ENCODE data around the gene PLA2R1. TPM values are rescaled to one million over a fixed set of nuclear protein-coding genes. Genes with fewer than 3 reads are reported as not detected.

Gene PLA2R1
- total RNA-seq, 1 donor = not detected

DNA sequence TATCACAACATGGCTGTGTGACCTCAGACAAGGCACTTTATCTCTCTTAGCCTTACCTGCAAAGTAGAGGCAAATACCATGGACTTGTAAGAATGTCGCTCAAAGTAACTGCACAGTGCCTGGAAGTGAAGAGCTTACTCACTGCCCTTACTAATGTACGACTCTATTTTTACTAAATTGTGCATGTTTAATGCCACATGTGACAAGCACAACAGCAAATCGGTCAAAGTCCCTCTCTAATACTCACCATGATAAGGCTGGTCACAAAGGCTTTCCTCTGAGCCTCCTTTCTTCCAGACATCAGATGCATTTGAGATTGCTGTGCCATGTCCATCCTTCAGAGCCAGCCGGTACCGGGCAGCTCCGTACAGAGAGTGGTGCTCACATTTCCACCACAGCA lies 164.0 kb downstream of the PLA2R1 start:
- Histone ChIP-seq H3K27me3 (ENCODE audit: insufficient read depth, low read length) (no peaks in the 10 kb centered on the region), H3K9me3 (ENCODE audit: low read depth, low read length) (no peaks in the 10 kb centered on the region), H3K4me1 (ENCODE audit: insufficient read depth, low read length) (peaks cover 16% of the 10 kb centered on the region), H3K4me3 (ENCODE audit: low read length) (no peak overlapping the region)

DNA sequence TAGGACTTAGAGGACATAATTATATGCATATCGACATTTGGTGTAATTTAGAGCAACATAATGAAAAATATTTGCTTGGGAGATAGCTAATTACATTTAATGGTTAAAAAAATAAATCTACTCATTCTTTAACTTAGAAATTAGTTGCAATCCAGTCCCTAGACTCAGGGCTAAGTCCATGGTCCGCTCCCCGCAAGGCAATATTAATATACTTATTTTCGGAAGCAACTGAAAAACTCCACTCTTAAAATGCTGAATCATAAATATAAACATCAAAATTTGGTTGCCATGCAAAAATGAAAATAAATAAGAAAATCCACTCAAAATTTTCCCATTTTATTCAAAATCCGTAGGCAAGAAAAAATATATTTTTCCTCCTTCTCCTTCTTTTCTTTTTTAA lies 164.7 kb downstream of the PLA2R1 start:
- H3K27me3 ChIP-seq (ENCODE audit: insufficient read depth, low read length) = no peaks in the 10 kb centered on the region
- no peaks in the 10 kb centered on the region for H3K9me3 ChIP-seq (ENCODE audit: low read depth, low read length)
- H3K4me1 ChIP-seq (ENCODE audit: insufficient read depth, low read length) = peaks cover 16% of the 10 kb centered on the region
- no peak overlapping the region for H3K4me3 ChIP-seq (ENCODE audit: low read length)

DNA sequence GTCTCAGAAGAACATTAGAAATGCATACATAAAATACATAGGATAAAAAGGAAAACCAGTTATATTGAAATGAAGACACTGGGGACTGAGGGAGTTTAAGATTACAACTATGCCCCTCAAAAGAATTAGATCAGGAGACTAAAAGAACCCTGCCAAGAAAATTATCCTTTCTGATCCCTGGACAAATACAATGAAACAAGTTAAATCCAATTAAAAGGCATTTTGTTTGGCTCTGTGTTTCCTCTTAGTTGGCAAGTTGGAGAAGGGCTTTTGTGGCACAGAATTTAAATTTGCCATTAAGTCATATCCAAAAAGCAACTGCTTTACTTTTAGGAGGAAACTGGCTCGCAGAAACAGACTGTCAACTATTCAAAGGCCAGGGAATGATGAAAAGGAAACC lies 165.3 kb downstream of the PLA2R1 start:
- Histone ChIP-seq H3K9me3 (ENCODE audit: low read depth, low read length) (no peaks in the 10 kb centered on the region), H3K27me3 (ENCODE audit: insufficient read depth, low read length) (no peaks in the 10 kb centered on the region), H3K4me1 (ENCODE audit: insufficient read depth, low read length) (peaks cover 13% of the 10 kb centered on the region), H3K4me3 (ENCODE audit: low read length) (no peak overlapping the region)

DNA sequence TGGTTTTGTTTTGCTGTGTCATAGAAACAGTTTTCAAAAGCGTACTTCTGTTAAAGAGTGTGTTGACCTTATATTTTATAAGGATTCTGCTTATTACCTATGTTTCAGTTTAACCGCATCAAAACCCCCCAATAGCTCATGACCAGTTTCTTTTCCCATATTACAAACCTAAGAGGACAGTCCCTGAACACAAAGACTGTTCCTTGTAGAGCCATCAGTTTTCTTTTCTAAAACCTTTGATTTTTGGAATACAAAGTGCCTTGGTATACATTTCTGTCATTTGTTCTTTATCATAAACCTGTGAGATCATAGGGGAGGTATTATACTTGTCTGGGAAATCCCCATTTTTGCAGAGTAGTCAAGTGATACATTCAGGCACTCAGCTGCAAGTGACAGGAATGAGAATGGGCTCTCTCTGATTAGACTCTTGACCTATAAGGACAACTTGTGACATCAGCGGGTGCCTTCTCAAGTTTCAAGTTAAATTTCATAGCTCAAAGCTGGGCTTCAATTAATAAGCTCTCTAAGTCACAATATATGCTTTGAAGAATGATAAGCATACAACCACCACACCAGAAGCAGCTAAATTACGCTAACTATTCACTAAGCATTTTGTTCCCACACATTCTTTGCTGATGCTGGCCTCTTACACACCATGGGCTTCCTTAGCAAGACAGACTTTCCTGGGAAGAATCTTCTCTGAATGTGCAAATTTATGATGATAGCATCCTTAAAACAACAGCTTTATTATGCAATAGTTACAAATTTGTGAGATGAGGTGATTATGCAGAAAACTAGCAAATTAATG lies 167.0 kb downstream of the PLA2R1 start:
- Histone ChIP-seq H3K4me3 (ENCODE audit: low read length) (no peak overlapping the region), H3K9me3 (ENCODE audit: low read depth, low read length) (no peaks in the 10 kb centered on the region), H3K4me1 (ENCODE audit: insufficient read depth, low read length) (peaks cover 17% of the 10 kb centered on the region), H3K27me3 (ENCODE audit: insufficient read depth, low read length) (no peaks in the 10 kb centered on the region)

DNA sequence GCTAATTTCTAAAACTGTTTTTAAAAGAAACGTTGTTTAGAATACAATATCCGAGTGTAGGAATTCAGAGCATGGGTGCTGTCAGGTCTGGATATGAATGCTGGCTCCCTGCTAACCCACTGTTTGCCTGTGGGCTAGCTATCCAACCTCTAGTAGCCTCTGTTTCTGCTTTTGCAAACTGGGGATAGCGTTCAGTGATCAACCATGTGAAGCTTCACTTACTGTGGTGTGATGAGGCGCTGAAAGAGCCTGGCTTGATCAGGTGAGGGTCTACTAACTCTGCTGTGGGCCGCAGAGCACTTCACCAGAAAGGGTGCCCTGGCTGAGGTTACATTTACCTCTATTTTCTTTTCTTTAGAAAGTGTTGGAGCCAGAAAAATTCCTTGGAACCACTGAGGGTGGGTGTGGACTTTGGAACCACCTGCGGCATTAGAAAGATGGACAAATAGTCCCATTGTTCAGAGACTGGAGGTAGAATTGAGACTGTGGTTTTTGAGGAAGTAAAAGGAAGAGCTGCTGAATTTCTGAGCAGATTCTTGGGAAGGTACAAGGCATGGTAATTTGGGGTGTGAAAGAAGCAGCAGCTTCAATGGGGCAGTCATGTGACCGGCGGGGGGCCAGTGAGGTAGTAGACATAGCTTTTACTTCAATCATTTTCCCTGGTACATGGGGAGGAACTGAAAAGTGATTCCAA lies 168.1 kb downstream of the PLA2R1 start:
- peaks cover 17% of the 10 kb centered on the region for H3K4me1 ChIP-seq (ENCODE audit: insufficient read depth, low read length)
- H3K4me3 ChIP-seq (ENCODE audit: low read length) = no peak overlapping the region
- no peaks in the 10 kb centered on the region for H3K9me3 ChIP-seq (ENCODE audit: low read depth, low read length)
- H3K27me3 ChIP-seq (ENCODE audit: insufficient read depth, low read length) = no peaks in the 10 kb centered on the region

DNA sequence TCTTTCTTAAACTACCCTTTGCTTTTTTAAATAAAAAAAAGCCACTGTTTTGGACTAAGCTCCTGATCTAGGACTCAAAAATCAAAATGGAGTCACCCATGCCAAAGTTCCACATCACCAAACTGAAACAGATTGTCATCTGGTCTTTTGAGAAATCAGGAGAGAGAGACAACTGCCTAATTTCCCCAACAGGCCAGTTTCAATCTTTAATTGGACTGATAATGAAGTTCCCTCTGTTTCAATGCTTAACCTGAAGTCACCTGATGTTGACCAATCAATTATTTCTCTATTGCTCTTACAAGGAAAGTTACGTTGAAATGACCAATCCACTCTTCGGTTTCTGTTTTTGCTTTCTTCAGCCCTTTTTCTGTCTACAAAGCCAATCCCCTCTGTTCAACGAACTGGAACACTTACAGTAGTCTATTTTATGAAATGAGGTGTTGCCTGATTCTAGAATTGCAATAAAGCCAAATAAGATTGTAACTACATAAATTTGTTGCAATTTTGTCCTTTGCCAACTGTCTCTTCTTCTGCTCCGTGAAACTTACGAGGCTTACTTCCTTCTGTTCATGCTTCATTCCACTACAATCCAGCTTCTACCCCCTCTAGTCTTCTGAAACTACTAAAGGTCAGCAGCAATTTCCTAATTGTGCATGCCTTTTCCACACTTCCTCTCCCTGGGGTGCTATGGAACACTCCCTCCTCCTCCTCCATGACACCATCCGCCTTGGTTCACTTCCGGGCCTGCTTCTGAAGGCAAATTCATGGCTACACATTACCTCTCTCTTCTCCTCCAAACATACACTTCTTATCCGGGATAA lies 169.2 kb downstream of the PLA2R1 start:
- Histone ChIP-seq H3K4me3 (ENCODE audit: low read length) (no peak overlapping the region), H3K27me3 (ENCODE audit: insufficient read depth, low read length) (no peaks in the 10 kb centered on the region), H3K9me3 (ENCODE audit: low read depth, low read length) (no peaks in the 10 kb centered on the region), H3K4me1 (ENCODE audit: insufficient read depth, low read length) (peaks cover 17% of the 10 kb centered on the region)

DNA sequence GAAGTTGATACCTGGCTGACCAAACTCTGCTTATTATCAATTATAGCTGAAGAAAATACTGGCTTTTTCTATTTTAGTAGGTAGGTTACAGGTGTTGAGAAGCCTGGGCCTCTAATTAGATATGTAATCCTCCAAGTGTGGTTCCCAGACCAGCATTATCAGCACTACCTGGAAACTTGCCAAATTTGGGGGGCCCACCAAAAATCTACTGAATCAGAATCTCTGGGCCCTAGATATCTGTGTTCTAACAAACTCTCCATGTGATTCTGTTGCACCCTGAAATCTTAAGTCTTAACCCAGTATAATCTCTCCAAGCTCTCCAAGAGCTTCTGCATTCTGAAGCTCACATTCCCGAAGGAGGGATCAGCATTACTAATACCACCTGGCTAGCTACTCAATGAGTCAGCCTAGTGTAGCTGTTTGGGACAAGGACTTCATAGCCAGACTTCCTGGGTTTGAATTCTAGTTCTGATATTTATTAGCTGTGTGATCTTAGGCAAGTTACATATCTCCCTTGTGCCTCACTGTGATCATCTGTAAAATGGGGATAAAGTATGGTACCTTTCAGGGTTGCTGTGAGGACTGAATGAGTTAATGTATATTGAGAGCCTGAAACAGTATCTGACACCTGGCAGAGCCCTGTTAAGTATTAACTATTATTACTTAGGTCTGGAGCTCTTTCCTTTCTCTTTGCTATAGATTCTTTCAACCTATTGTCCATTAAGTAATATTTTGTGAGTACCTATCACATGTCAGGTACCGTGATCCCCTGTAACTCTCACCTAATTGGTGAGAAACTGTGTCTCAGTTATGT lies 170.3 kb downstream of the PLA2R1 start:
- Histone ChIP-seq H3K9me3 (ENCODE audit: low read depth, low read length) (no peaks in the 10 kb centered on the region), H3K4me1 (ENCODE audit: insufficient read depth, low read length) (peaks cover 17% of the 10 kb centered on the region), H3K4me3 (ENCODE audit: low read length) (no peak overlapping the region), H3K27me3 (ENCODE audit: insufficient read depth, low read length) (no peaks in the 10 kb centered on the region)

DNA sequence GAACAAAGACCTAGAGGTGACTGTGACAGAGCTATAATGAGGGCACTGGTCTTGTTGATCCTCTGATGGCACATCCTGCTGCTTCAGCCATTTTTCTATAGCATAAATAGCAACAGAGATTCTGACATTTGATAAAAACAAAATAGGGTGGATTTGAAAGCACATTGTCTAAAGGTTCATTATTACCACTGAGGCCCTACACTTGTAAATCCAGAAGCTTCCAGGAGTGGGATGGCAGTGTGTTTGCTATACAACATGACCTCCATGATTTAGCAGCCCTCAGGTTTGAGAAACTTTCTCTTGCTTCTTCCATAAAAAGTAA lies 171.2 kb downstream of the PLA2R1 start:
- Histone ChIP-seq H3K4me3 (ENCODE audit: low read length) (no peak overlapping the region), H3K9me3 (ENCODE audit: low read depth, low read length) (no peaks in the 10 kb centered on the region)

DNA sequence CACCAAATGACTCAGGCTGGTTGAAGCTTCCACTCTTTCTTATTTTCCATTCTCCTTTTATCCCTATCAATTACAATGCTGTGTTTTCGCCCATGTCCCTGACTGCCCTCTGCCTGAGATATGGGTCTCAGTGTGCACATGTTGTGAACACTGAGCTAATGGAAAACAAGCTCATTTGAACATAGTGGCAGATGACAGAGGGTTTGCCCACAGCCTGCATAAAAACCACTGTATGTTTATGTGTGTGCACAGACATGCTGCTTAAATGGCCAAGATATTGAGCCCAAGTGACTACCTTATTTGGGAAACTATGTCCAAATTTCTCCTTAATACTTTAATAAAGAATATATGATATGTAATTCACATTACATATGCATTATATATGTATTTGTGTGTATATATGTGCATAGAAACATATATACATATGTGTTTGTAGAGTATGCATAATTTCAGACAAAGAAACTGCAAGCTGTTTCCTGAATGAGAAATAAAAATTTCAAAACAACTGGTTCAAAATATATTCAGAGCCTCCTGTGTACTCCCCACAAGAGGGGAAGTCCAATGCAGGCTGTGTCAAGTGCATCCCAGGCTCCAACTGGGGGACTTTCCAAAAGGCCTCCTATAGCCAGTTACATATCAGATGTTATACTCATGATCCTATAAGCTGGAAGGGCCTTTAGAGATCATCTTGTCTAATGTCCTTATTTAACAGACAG lies 171.7 kb downstream of the PLA2R1 start:
- H3K27me3 ChIP-seq (ENCODE audit: insufficient read depth, low read length) = no peaks in the 10 kb centered on the region
- H3K4me1 ChIP-seq (ENCODE audit: insufficient read depth, low read length) = peaks cover 17% of the 10 kb centered on the region
- H3K9me3 ChIP-seq (ENCODE audit: low read depth, low read length) = no peaks in the 10 kb centered on the region
- H3K4me3 ChIP-seq (ENCODE audit: low read length) = no peak overlapping the region

More for the DNA sequence above, 171.2 kb downstream of the PLA2R1 start:
- Histone ChIP-seq H3K4me1 (ENCODE audit: insufficient read depth, low read length) (peaks cover 17% of the 10 kb centered on the region), H3K27me3 (ENCODE audit: insufficient read depth, low read length) (no peaks in the 10 kb centered on the region)

DNA sequence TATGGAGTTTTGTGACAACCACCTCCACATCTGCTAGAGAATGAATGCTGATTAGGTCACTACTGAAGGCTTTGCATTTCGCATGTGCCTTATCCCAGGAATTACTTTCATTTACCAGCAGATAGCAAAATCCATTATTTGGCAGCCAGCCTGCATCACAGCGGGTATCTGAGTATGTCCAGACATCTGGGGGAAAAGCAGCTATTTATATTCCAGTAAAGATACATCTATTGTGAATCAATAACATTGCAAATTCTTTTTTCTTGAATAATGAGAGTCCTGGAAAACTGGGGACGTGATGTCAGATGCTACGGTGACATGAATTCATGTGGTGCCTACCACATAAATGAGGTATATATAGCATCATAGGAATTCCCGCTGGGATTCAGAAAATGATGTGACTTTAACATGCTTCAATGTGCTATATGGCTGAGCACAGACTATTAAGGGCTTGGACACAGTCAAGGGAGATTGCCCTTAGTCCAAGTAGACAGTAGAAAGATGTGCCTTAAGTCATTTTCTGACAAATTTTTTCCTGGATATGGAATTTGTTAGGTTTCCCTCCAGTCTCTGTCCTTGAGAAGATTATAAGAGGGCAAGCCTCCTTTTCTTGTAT lies 180.2 kb downstream of the PLA2R1 start:
- H3K9me3 ChIP-seq (ENCODE audit: low read depth, low read length) = no peaks in the 10 kb centered on the region
- no peaks in the 10 kb centered on the region for H3K27me3 ChIP-seq (ENCODE audit: insufficient read depth, low read length)
- no peak overlapping the region for H3K4me3 ChIP-seq (ENCODE audit: low read length)
- H3K4me1 ChIP-seq (ENCODE audit: insufficient read depth, low read length) = no peaks in the 10 kb centered on the region

Other genes with a start within 250 kb of the PLA2R1 start
- gene LY75, start 157.9 kb downstream of the PLA2R1 start, total RNA-seq = 39.0 TPM
- not detected for gene ITGB6, start 137.7 kb upstream of the PLA2R1 start, total RNA-seq

All from mononuclear cell (primary cell).